Hematopoietic multipotent progenitor cell treated with erythropoietin and hydrocortisone succinate and interleukin-3 and kit ligand, for 17 days (in vitro differentiated cells): ENCODE results near the gene KIF5A.
"Not testable (repeated sequence)": the region's sequence is repeated elsewhere in the genome, so short reads cannot be mapped to it uniquely, and the experiment has no call there.

Source experiments
- DNase-seq: peaks from one replicate; pipeline ENCODE4 v3.0.0-alpha.2; 2015; ENCODE audit warnings: low spot score

KIF5A gene

GRCh38 chr12:57607958-57608663, 58.3 kb downstream of the KIF5A start:
- no peak for DNase-seq

- DNase-seq = no peak
Measured at GRCh38 chr12:57609101-57609780, 59.4 kb downstream of the KIF5A start.

DNA sequence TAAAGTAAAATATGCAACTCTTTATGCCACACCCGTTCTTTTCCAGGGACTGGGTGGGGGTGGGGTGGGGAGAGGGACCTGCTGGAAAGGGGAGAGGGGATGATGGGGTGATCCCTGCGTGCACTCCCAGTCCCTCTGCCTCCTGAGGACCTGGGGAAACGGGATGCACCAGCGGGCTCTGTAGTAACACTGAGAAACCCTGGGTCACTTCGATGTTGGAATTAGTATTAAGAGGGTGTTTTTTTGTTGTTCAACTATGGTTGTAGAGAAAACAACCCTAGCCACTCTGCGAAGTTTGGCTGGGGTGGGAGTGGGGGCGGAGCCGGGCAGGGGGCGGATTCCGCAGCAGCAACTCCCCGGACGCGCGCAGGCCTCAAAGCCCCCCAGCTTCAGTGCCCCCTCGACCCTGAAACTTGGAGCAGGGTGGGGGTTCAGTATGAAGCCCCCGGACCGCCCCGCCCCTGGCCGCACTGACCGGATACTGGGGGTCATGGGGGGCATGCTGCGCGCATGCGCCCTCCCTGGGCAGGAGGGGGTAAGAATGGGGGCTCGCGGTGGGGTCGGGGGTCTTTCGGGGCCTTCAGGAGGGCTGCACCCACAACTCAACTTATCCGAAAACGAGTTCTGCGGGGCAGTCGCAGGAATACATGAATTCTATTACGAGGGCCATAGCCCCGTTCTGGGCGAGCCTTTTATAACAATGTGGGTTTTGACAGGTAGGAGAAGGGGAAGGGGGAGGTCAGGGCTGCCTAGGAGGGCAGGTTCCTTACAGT, 60.1 kb downstream of the KIF5A start:
- no peak for DNase-seq

GRCh38 chr12:57610554-57611107, 60.8 kb downstream of the KIF5A start:
- DNase-seq = no peak

GRCh38 chr12:57611108-57611826, 61.4 kb downstream of the KIF5A start, which contains the start of gene ARHGEF25:
ARHGEF25 (plus strand) TSS chr12:57611435; CDS start chr12:57611895, 460 bp downstream.
- no peak for DNase-seq

GRCh38 chr12:57611827-57612710, 62.2 kb downstream of the KIF5A start:
- no peak for DNase-seq

DNA sequence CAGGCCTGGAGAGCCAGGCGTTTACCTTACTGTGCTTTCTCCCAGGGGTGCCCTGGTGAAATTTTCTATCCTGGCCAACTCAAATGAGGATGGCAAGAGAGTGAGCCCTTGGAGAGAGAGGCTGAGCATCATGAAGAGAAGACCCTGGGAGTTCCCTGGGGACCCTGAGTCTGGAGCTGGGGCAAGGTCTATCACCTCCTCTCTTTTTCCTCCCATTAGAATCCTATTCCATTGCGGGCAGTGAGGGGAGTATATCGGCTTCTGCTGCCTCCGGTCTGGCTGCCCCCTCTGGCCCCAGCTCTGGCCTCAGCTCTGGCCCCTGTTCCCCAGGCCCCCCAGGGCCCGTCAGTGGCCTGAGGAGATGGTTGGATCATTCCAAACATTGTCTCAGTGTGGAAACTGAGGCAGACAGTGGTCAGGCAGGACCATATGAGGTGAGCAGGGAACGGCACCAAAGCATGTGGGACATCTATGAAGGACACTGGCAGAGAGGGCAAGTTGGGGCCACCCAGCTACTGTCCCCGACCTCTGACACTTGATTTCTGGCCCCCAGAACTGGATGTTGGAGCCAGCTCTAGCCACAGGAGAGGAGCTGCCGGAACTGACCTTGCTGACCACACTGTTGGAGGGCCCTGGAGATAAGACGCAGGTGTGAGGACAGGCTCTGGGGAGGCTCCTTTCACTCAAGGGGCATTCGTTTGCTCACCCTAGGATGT, 63.0 kb downstream of the KIF5A start:
- DNase-seq = no peak

DNA sequence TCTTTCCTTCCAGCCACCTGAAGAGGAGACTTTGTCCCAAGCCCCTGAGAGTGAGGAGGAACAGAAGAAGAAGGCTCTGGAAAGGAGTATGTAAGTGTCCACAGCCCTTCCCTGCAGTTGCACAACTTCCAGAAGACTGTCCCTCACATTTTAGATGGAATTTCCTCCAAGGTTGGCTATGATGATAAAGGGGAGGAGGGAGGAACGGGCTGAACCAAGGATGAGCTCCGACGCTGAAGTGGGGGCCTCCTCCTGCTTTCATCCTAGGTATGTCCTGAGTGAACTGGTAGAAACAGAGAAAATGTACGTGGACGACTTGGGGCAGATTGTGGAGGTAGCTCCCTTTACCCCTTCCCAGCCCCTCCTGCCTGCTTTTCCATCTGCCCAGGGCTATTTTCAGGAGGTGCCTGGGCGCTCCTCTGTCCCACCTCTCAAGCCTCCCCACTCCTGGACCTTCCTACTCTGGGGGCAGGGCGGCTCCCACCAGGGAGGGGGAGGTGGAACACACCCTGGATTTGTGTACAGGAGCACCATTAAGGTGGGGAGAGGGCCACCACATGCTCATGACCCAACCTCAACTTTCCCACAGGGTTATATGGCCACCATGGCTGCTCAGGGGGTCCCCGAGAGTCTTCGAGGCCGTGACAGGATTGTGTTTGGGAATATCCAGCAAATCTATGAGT, 63.7 kb downstream of the KIF5A start:
- DNase-seq = no peak

- no peak for DNase-seq
Measured at GRCh38 chr12:57614178-57614947, 64.5 kb downstream of the KIF5A start.

GRCh38 chr12:57614948-57615500, 65.2 kb downstream of the KIF5A start:
- DNase-seq = no peak

DNA sequence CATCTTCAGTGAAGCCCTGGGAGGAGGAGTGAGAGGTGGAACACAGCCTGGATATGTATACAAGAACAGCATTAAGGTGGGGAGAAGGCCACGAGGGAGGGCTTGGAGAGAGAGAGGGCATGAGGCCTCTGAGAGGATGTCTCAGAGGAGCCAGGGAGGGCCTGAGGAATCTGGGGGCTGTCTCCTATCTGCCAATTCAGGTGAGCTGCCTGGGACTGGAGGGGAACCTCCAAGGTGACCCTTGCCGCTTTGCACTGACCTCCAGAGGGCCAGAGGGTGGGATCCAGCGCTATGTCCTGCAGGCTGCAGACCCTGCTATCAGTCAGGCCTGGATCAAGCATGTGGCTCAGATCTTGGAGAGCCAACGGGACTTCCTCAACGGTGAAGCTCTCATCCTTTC, 65.8 kb downstream of the KIF5A start:
- no peak for DNase-seq

GRCh38 chr12:57616383-57617101, 66.7 kb downstream of the KIF5A start:
- no peak for DNase-seq

- DNase-seq = no peak
Measured at GRCh38 chr12:57617942-57618341, 68.1 kb downstream of the KIF5A start.

DNA sequence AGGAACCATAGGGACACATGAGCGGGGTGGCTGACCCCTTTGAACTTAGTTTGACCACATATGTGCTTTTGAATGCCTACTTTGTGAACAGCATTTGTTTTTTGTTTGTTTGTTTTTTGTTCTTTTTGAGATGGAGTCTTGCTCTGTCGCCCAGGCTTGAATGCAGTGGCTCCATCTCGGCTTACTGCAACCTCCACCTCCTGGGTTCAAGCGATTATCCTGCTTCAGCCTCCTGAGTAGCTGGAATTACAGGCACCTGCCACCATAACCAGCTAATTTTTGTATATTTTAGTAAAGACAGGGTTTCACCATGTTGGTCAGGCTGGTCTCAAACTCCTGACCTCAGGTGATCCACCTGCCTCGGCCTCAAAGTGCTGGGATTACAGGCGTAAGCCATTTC, 68.6 kb downstream of the KIF5A start:
- not testable (repeated sequence) for DNase-seq

DNA sequence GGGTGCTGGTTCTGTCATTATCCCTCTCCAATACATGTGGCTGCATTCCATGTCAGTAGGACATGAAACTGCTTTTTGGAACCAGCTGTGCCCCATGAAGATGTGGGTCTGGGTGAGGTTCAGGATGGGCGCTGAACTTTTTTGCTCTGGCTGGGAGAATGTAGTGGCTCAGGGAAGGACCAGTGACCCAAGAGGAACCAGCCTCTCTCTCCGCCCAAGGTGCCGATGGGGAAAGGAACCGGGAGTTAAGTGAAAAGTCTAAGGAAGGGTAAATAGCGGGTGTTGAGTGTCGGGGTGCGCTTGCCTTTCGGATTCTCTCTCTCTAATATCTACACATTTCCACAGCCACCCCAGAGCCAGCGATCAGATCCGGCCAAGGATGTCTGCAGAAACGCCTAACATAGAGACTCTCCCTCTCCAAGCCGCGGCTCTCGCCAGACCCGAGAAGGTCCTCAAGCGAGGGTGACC, 69.2 kb downstream of the KIF5A start:
- DNase-seq = no peak

DNA sequence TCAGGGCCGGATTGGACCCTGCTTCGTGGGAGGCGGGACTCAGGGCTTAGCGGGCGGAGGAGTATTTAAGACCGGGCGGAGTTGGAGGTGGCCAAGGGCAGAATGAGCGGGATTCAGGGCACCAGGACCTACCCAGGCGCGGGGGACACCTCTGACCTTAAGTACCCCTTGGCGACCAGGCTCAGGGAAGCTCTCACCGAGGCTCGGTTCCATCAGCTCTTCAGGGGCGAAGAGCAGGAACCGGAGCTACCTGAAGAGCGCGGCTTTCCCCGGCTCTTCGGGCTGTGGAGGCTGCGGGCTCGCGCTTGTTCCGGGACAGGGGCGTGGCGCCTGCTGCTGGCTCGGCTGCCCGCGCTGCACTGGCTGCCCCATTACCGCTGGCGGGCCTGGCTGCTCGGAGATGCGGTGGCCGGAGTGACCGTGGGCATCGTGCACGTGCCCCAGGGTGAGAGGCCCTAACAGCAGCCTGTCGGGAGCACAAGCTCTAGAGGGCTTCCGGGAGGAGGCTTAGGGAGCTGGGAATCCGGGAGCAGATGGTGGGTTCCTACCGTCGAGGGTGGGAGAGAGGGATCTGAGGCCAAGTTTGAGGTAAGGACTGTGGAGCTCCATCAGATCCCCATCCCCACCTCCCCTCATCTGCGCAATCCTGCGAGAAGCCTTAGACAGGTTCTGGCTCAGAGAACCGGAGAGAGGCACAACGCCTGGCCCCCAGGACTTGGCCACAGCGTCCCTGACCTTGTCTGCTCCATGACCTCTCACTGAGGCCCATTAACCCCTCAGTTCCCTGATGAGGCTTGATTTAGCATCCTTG, 69.8 kb downstream of the KIF5A start:
- no peak for DNase-seq
